K562 (cell line): Measurements from ENCODE around the gene RAPSN. TPM values are rescaled to one million over a fixed set of nuclear protein-coding genes. Genes with fewer than 3 reads are reported as not detected.

ENCODE experiments used
- ATAC-seq: fragments of 200-7000 bp; cut with Tn5 transposase; 3 replicates; pipeline ENCODE4 v1.9.1; 2020; ENCODE audit warnings: moderate library complexity
- BruUV-seq: library from RNA; stranded (reverse); fragments of 400-500 nt; replicated peaks from 2 replicates; lab custom pipeline; 2021; lab: Mats Ljungman, UMichigan
- CTCF ChIA-PET: fragments of 300-600 bp; formaldehyde crosslinking; extraction: SDS; loops from one replicate; lab custom pipeline; 2021; ENCODE audit warnings: low intra/inter-chr PET ratio; lab: Yijun Ruan, JAX
- POLR2A ChIA-PET: fragments of 300-600, 350-650 bp; sonication (Branson Sonifier 250); formaldehyde crosslinking; extraction: SDS; loops from one replicate; lab custom pipeline; 2021; ENCODE audit warnings: antibody characterized with exemption, inconsistent platforms; lab: Yijun Ruan, JAX
- DNase-seq, 4 experiments: peaks; one replicate each; pipeline versions ENCODE4 v3.0.0 to v3.0.0-alpha.2; 2011 to 2018; ENCODE audit warnings: low spot score in 3 of 4, mixed read lengths in 3 of 4; ENCODE audit errors: extremely low read depth in 1 of 4
- FAIRE-seq: peaks from 2 replicates; lab custom pipeline; 2011; peaks lifted over from hg19 to GRCh38; lab: Jason Lieb, UNC
- H2AFZ ChIP-seq: 2 replicates; pipeline ENCODE4 v1.6.0; 2011; ENCODE audit warnings: low read depth, low read length, control low read depth, inconsistent platforms
- H3K27ac ChIP-seq: fragments of 200-600 bp; 3 replicates; pipeline ENCODE4 v1.8.0; 2011; ENCODE audit warnings: low read depth, mild to moderate bottlenecking, control low read depth, inconsistent platforms, low read length, moderate library complexity, mixed read lengths; ENCODE audit errors: extremely low read depth
- H3K27me3 ChIP-seq, 2 experiments: fragments of 300-600 bp in 1 of 2; 2 replicates in 1 of 2; 3 replicates in 1 of 2; pipeline versions ENCODE4 v1.6.0 to v1.8.0; 2011; ENCODE audit warnings: inconsistent platforms in 2 of 2, low read length in 2 of 2, mild to moderate bottlenecking in 1 of 2, mixed read lengths in 1 of 2, moderate library complexity in 1 of 2; ENCODE audit not compliant: control insufficient read depth in 2 of 2, insufficient read depth in 2 of 2
- H3K36me3 ChIP-seq: fragments of 300-600 bp; 3 replicates; pipeline ENCODE4 v1.8.0; 2011; ENCODE audit warnings: mild to moderate bottlenecking, low read length, inconsistent platforms; ENCODE audit not compliant: control insufficient read depth, insufficient read depth
- H3K4me1 ChIP-seq, 2 experiments: fragments of 200-600 bp in 1 of 2; replicated peaks in 1 of 2; 2 replicates in 1 of 2; 3 replicates in 1 of 2; pipeline versions ENCODE4 v1.5.1 to v1.8.0; 2011; ENCODE audit warnings: inconsistent platforms in 2 of 2, low read length in 2 of 2, mild to moderate bottlenecking in 1 of 2, mixed read lengths in 1 of 2, moderate library complexity in 1 of 2; ENCODE audit not compliant: control insufficient read depth in 2 of 2, insufficient read depth in 2 of 2
- H3K4me2 ChIP-seq: 2 replicates; pipeline ENCODE4 v1.6.1; 2011; ENCODE audit warnings: low read length, control low read depth, inconsistent platforms, mixed read lengths; ENCODE audit not compliant: insufficient read depth
- H3K4me3 ChIP-seq: fragments of 200-600 bp; sonication (generic), shearing (Covaris generic); 2 replicates; pipeline ENCODE4 v1.5.1; 2016; ENCODE audit warnings: control low read depth, inconsistent platforms
- H3K79me2 ChIP-seq: fragments of 200-600 bp; 3 replicates; pipeline ENCODE4 v1.8.0; 2011; ENCODE audit warnings: low read length, inconsistent platforms; ENCODE audit not compliant: control insufficient read depth, insufficient read depth
- H3K9ac ChIP-seq, 2 experiments: 2 replicates each; pipeline versions ENCODE4 v1.6.0 to v1.6.1; 2011; ENCODE audit warnings: low read depth in 2 of 2, low read length in 2 of 2, control low read depth in 1 of 2, inconsistent platforms in 1 of 2, mild to moderate bottlenecking in 1 of 2, mixed read lengths in 1 of 2; ENCODE audit not compliant: insufficient read depth in 1 of 2
- H3K9me1 ChIP-seq: one replicate; pipeline ENCODE4 v1.6.0; 2011; ENCODE audit warnings: inconsistent platforms, mild to moderate bottlenecking, low read length, moderate library complexity; ENCODE audit not compliant: control insufficient read depth, insufficient read depth
- H3K9me3 ChIP-seq: replicated peaks from 2 replicates; pipeline ENCODE4 v1.5.1; 2011; ENCODE audit warnings: low read depth, low read length, inconsistent platforms; ENCODE audit not compliant: control insufficient read depth, insufficient read depth
- H4K20me1 ChIP-seq: replicated peaks from 2 replicates; pipeline ENCODE4 v1.6.1; 2011; ENCODE audit warnings: low read length, inconsistent platforms, mixed read lengths; ENCODE audit not compliant: control insufficient read depth, insufficient read depth
- ADNP ChIP-seq: fragments of 200-800 bp; sonication (Bioruptor generic); IDR thresholded peaks from 2 replicates; pipeline ENCODE4 v1.6.1; 2016; ENCODE audit warnings: missing genetic modification characterization, missing compliant biosample characterization
- ATF4 ChIP-seq: fragments of 450-650 bp; formaldehyde crosslinking; IDR thresholded peaks from 2 replicates; pipeline ENCODE4 v1.4.0; 2022; ENCODE audit warnings: mild to moderate bottlenecking, moderate library complexity
- BCOR ChIP-seq: fragments of 450-650 bp; IDR thresholded peaks from 2 replicates; pipeline ENCODE4 v1.6.1; 2016
- CBX1 ChIP-seq: sonication (generic); IDR thresholded peaks from 2 replicates; pipeline ENCODE4 v1.6.1; 2016; ENCODE audit warnings: antibody characterized with exemption, low read depth, mild to moderate bottlenecking
- CBX3 ChIP-seq, 2 experiments: IDR thresholded peaks; 1 replicate in 1 of 2; 2 replicates in 1 of 2; pipeline ENCODE4 v1.6.1; 2012; ENCODE audit warnings: inconsistent platforms in 2 of 2, low read length in 2 of 2, borderline replicate concordance in 1 of 2, control low read depth in 1 of 2
- CHD4 ChIP-seq: fragments of 200-600 bp; sonication (generic); IDR thresholded peaks from 3 replicates; pipeline ENCODE4 v1.6.1; 2012; ENCODE audit warnings: low read depth, mild to moderate bottlenecking, mixed read lengths, low read length, inconsistent platforms; ENCODE audit not compliant: insufficient read depth, insufficient replicate concordance, poor library complexity, severe bottlenecking
- FOXP1 ChIP-seq: sonication (generic); formaldehyde crosslinking; IDR thresholded peaks from 2 replicates; pipeline ENCODE4 v1.8.0; 2022; ENCODE audit warnings: mild to moderate bottlenecking, missing genetic modification reagents
- HDAC2 ChIP-seq: fragments of 450-650 bp; IDR thresholded peaks from 2 replicates; pipeline ENCODE4 v1.6.1; 2016; ENCODE audit warnings: mild to moderate bottlenecking
- KDM1A ChIP-seq, 2 experiments: fragments of 450-650 bp; IDR thresholded peaks; 2 replicates each; pipeline ENCODE4 v1.6.1; 2016; ENCODE audit warnings: mild to moderate bottlenecking in 2 of 2
- L3MBTL2 ChIP-seq: fragments of 450-650 bp; IDR thresholded peaks from 2 replicates; pipeline ENCODE4 v1.6.1; 2016; ENCODE audit warnings: mild to moderate bottlenecking, moderate library complexity
- NFE2L1 ChIP-seq: fragments of 450-650 bp; IDR thresholded peaks from 2 replicates; pipeline ENCODE4 v1.6.1; 2016; ENCODE audit warnings: missing genetic modification characterization, low read depth, mild to moderate bottlenecking, missing compliant biosample characterization, moderate library complexity, borderline replicate concordance
- PTBP1 ChIP-seq: fragments of 200-400 bp; formaldehyde crosslinking; IDR thresholded peaks from 2 replicates; pipeline ENCODE4 v1.6.1; 2017; ENCODE audit warnings: low read depth, low read length
- RBM25 ChIP-seq: fragments of 200-400 bp; formaldehyde crosslinking; IDR thresholded peaks from 2 replicates; pipeline ENCODE4 v1.6.1; 2018; ENCODE audit warnings: low read length, low read depth, moderate library complexity; ENCODE audit not compliant: severe bottlenecking
- RCOR1 ChIP-seq, 2 experiments: IDR thresholded peaks; 2 replicates each; pipeline ENCODE4 v1.6.1; 2012; ENCODE audit warnings: low read depth in 2 of 2, low read length in 2 of 2, borderline replicate concordance in 1 of 2, improper control_type of control experiment in 1 of 2
- SMARCA5 ChIP-seq: fragments of 450-650 bp; IDR thresholded peaks from 2 replicates; pipeline ENCODE4 v1.6.1; 2016
- TRIM25 ChIP-seq: fragments of 450-650 bp; IDR thresholded peaks from 2 replicates; pipeline ENCODE4 v1.7.0; 2016; ENCODE audit warnings: borderline replicate concordance
- ZFP36 ChIP-seq: fragments of 150-350 bp; IDR thresholded peaks from 2 replicates; pipeline ENCODE4 v1.6.1; 2018; ENCODE audit warnings: low read length, low read depth; ENCODE audit not compliant: partially characterized antibody
- ZKSCAN8 ChIP-seq: fragments of 200-800 bp; sonication (Bioruptor generic); IDR thresholded peaks from 2 replicates; pipeline ENCODE4 v1.6.1; 2016; ENCODE audit warnings: missing genetic modification characterization, missing compliant biosample characterization
- WGBS: fragments of 100-300 bp; shearing (Covaris generic); methylation state at CpG from one replicate; pipeline ENCODE4 v1.1.6; 2016; ENCODE audit warnings: low coverage, mixed read lengths; ENCODE audit not compliant: insufficient coverage; ENCODE audit errors: missing lambda C conversion rate; 5-methylcytosine and 5-hydroxymethylcytosine counted together
- in situ Hi-C: fragments of 300-500 bp; cut with MboI; formaldehyde crosslinking; loops from 4 replicates; pipeline ENCODE4 v1.15.0; 2018; ENCODE audit warnings: inconsistent platforms, mixed read lengths
- intact Hi-C: fragments of 100-400 bp; cut with micrococcal nuclease; formaldehyde crosslinking; loops from 2 replicates; pipeline ENCODE4 v1.14.2; 2022
- polyA plus RNA-seq, 8 experiments: library from polyadenylated mRNA; depleted of rRNA in 4 of 8; stranded (reverse) in 5 of 8; unstranded in 3 of 8; fragments of >200 nt; fragmentation: Nextera tagmentation in 2 of 8; fragmentation: Illumina TruSeq in 1 of 8; extraction: Ambion mirVana in 2 of 8; extraction: Trizol in 1 of 8; gene quantifications; 2 replicates each; pipeline versions ENCODE4 v1.2.1 to v1.2.3, GENCODE V29; 2011 to 2014; ENCODE audit warnings: inconsistent platforms in 1 of 8, missing spikeins in 1 of 8
- total RNA-seq, 7 experiments: library from RNA; depleted of rRNA in 6 of 7; stranded (reverse); fragments of >200 nt in 6 of 7; fragmentation: Illumina TruSeq in 2 of 7; extraction: Trizol in 2 of 7; gene quantifications; 2 replicates each; pipeline versions ENCODE4 v1.2.1 to v1.2.3, GENCODE V29; 2011 to 2021; ENCODE audit warnings: low replicate concordance in 1 of 7

Gene RAPSN
- total and polyA plus RNA-seq, 9 of the 15 experiments (the other 6 are each of a cell fraction or from before 2014, with no cell fraction given), result 0.06 to 0.11 TPM; not detected in 7

GRCh38 chr11:47389577-47390421 is 59.1 kb downstream of the RAPSN start:
- TF ChIP-seq RBM25 (peak; percentile 97), FOXP1 (CRISPR knock-in tag) (no peak), KDM1A (IDR thresholded peaks at IDR 0.05) (peak; percentile 77 to 87), BCOR (peak; percentile 95), ATF4 (no peak), L3MBTL2 (no peak), ZKSCAN8 (peak; percentile 97), SMARCA5 (peak; percentile 78), ZFP36 (peak; percentile 9), RCOR1 (IDR thresholded peaks at IDR 0.05; ENCODE audit: borderline replicate concordance in 1 of 2, low read depth in 2 of 2, low read length in 2 of 2) (peak in 1 of 2 experiments; percentile 67; a peak in 1 of 4 replicates), NFE2L1 (tag) (no peak), ADNP (tag) (peak; percentile 48; the same call in 1 of the 2 replicates), CBX3 (IDR thresholded peaks at IDR 0.05; ENCODE audit: borderline replicate concordance in 1 of 2, low read length in 2 of 2) (peak in 1 of 2 experiments; percentile 57; a peak in 1 of 3 replicates), PTBP1 (0 out of 2 replicates have a peak, but pooled peaks have one; percentile 47), CHD4 (peak; percentile 81), CBX1 (peak; percentile 56; the same call in 1 of the 2 replicates), TRIM25 (no peak), HDAC2 (peak; percentile 63)
- no peak for ATAC-seq
- Histone ChIP-seq H3K4me3 (no peak overlapping the region), H3K9ac (peak overlapping the region in 1 of 2 experiments; percentile 80; a peak in 2 of 4 replicates), H2AFZ (no peak overlapping the region), H3K36me3 (no peaks in the 10 kb centered on the region), H3K79me2 (no peaks in the 10 kb centered on the region), H3K4me2 (no peak overlapping the region), H3K9me3 (no peaks in the 10 kb centered on the region), H3K9me1 (no peaks in the 10 kb centered on the region), H3K4me1 (peaks cover 33 to 61% of the 10 kb centered on the region in 2 experiments), H3K27ac (no peak overlapping the region), H4K20me1 (no peaks in the 10 kb centered on the region), H3K27me3 (no peaks in the 10 kb centered on the region)
- BruUV-seq, result no TSS peak
- CTCF ChIA-PET, result no interaction called here
- FAIRE-seq, result peak; percentile 15
- 71% methylated on average over 10 of the region's 17 CpGs for WGBS
- in situ Hi-C loops (no loop called here), intact Hi-C loops (no loop called here)
- POLR2A ChIA-PET, result interaction anchor here (0.5 to 1.9 kb wide), 4 partner anchors 7 to 231 kb away, joined by 3 to 8 read pairs (median 3); no protein-coding TSS in a partner anchor
- peak in 1 of 4 experiments; percentile 6 for DNase-seq
